Parathyroid adenoma (tissue), 2 donors: ENCODE measurements around the gene SUCLA2.

ENCODE experiments used
- H2AFZ ChIP-seq: fragments of 300-600 bp; sonication (generic); one replicate; pipeline ENCODE4 v1.7.0; 2017; ENCODE audit warnings: antibody characterized with exemption, mild to moderate bottlenecking
- H3K27ac ChIP-seq: fragments of 300-600 bp; sonication (generic); one replicate; pipeline ENCODE4 v1.7.0; 2017
- H3K27me3 ChIP-seq: fragments of 300-600 bp; sonication (generic); one replicate; pipeline ENCODE4 v1.7.0; 2017; ENCODE audit warnings: low read length; ENCODE audit not compliant: control insufficient read depth, insufficient read depth
- H3K36me3 ChIP-seq: fragments of 300-600 bp; sonication (generic); one replicate; pipeline ENCODE4 v1.7.0; 2017; ENCODE audit warnings: low read length; ENCODE audit not compliant: control insufficient read depth, insufficient read depth
- H3K4me1 ChIP-seq: fragments of 300-600 bp; sonication (generic); one replicate; pipeline ENCODE4 v1.7.0; 2017; ENCODE audit warnings: control low read depth
- H3K4me2 ChIP-seq: fragments of 300-600 bp; sonication (generic); one replicate; pipeline ENCODE4 v1.7.0; 2017; ENCODE audit warnings: low read length
- H3K4me3 ChIP-seq: fragments of 300-600 bp; sonication (generic); one replicate; pipeline ENCODE4 v1.7.0; 2017; ENCODE audit warnings: low read depth, low read length
- H3K79me2 ChIP-seq: fragments of 300-600 bp; sonication (generic); one replicate; pipeline ENCODE4 v1.7.0; 2017; ENCODE audit warnings: control low read depth
- H3K9ac ChIP-seq: fragments of 300-600 bp; sonication (generic); one replicate; pipeline ENCODE4 v1.7.0; 2017; ENCODE audit warnings: mild to moderate bottlenecking
- H3K9me3 ChIP-seq: fragments of 300-600 bp; sonication (generic); one replicate; pipeline ENCODE4 v1.7.0; 2017; ENCODE audit warnings: low read length; ENCODE audit not compliant: control insufficient read depth
- TF ChIP-seq, protein P1 (sequence below): fragments of 300-600 bp; sonication (generic); IDR thresholded peaks from one replicate; pipeline ENCODE4 v1.7.0; 2017; ENCODE audit warnings: antibody characterized with exemption, mild to moderate bottlenecking
- donor health status: primary hyperparathyroidism.

Gene SUCLA2

DNA sequence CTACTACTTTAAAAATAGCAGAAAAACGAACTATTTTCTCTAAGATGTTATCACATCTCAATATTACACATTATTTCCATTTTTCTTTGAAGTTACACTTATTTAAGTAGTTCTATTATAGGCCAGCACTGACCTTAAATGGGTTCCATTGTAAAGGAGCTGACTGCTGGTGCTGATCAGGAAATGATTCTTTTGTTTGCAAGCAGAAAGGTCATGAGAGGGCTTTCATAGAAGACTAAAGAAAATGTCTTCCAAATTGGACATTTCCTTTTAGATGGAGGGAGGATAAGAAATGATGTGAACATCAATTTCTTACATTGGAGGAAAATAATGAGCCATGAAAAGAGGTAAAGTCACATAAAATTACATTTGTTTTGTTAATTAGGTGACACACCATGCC, 96.2 kb downstream of the SUCLA2 start:
- Histone ChIP-seq H3K79me2 (no peaks in the 10 kb centered on the region), H3K4me3 (no peak overlapping the region), H3K9ac (no peak overlapping the region), H3K27me3 (no peaks in the 10 kb centered on the region), H3K36me3 (no peaks in the 10 kb centered on the region), H3K4me1 (no peaks in the 10 kb centered on the region), H3K27ac (no peak overlapping the region), H3K4me2 (no peak overlapping the region), H2AFZ (no peak overlapping the region), H3K9me3 (no peaks in the 10 kb centered on the region)
- TF ChIP-seq, protein P1, sequence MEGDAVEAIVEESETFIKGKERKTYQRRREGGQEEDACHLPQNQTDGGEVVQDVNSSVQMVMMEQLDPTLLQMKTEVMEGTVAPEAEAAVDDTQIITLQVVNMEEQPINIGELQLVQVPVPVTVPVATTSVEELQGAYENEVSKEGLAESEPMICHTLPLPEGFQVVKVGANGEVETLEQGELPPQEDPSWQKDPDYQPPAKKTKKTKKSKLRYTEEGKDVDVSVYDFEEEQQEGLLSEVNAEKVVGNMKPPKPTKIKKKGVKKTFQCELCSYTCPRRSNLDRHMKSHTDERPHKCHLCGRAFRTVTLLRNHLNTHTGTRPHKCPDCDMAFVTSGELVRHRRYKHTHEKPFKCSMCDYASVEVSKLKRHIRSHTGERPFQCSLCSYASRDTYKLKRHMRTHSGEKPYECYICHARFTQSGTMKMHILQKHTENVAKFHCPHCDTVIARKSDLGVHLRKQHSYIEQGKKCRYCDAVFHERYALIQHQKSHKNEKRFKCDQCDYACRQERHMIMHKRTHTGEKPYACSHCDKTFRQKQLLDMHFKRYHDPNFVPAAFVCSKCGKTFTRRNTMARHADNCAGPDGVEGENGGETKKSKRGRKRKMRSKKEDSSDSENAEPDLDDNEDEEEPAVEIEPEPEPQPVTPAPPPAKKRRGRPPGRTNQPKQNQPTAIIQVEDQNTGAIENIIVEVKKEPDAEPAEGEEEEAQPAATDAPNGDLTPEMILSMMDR: no peak

DNA sequence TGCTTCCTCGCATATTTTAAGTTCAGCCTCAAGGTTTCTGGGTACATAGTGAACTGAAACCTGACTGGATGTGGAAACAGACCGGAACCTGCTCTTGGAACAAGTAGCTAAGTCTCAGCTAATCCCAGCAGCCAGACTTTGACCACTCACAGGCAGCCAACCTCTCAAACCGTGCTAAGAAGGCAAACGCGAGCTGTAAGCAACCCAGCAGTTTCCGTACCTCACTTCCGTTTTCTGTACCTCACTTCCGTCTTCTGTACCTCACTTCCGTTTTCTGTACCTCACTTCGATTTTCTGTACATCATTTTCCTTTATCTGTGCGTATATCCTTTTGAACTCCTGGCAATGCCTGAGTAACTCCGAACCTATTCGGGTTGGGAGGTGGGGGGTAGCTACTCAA, 96.8 kb downstream of the SUCLA2 start:
- H2AFZ ChIP-seq: no peak overlapping the region
- H3K4me2 ChIP-seq: no peak overlapping the region
- H3K9me3 ChIP-seq: no peaks in the 10 kb centered on the region
- H3K4me1 ChIP-seq: no peaks in the 10 kb centered on the region
- H3K79me2 ChIP-seq: no peaks in the 10 kb centered on the region
- H3K27me3 ChIP-seq: no peaks in the 10 kb centered on the region
- TF ChIP-seq, protein P1: no peak
- no peaks in the 10 kb centered on the region for H3K36me3 ChIP-seq
- H3K9ac ChIP-seq: no peak overlapping the region
- no peak overlapping the region for H3K4me3 ChIP-seq
- H3K27ac ChIP-seq: no peak overlapping the region

DNA sequence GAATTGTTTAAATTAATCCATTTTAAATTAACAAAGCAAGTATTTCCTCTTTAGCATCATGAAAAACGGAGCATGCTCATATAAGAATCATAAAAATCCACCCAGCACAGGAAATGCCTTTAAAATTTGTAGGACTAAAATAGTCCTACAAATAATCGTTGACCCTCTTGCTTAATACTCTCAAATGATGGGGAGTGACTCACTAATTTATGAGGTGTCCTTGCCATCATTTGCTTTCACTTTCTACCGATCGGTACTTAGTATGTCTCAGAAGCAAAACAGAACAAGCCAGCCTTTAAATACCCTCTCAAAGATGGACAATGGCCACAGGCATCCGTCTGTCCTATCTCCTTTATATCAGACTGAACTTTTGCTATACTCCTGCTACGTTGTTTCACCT, 97.2 kb downstream of the SUCLA2 start:
- Histone ChIP-seq H3K4me2 (no peak overlapping the region), H3K9ac (no peak overlapping the region), H3K27me3 (no peaks in the 10 kb centered on the region), H3K4me1 (no peaks in the 10 kb centered on the region), H3K27ac (no peak overlapping the region), H3K36me3 (no peaks in the 10 kb centered on the region), H2AFZ (no peak overlapping the region), H3K79me2 (no peaks in the 10 kb centered on the region), H3K4me3 (no peak overlapping the region), H3K9me3 (no peaks in the 10 kb centered on the region)
- TF ChIP-seq, protein P1: no peak

DNA sequence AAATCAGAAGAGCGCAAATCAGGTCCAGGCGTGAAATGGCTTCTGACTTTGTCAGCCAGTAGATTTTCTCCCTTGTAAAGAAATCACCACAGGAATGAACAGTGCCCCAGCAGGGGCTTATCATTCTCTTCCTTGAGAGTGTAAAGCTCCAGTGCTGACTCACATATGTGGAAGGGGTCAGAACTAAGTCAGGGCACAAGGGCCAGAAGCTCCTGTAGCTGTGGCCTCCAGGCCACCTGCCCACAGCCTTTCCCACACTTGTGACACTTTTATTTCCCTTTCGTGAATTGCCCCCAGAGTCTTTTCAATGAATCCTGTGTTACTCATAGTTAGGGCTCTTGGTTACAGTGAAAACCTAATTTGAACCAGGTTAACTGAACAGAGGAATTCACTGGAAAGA, 99.6 kb downstream of the SUCLA2 start:
- TF ChIP-seq, protein P1: no peak
- Histone ChIP-seq H3K4me2 (no peak overlapping the region), H2AFZ (no peak overlapping the region), H3K27ac (no peak overlapping the region), H3K4me1 (no peaks in the 10 kb centered on the region), H3K9ac (no peak overlapping the region), H3K4me3 (no peak overlapping the region), H3K27me3 (no peaks in the 10 kb centered on the region), H3K9me3 (no peaks in the 10 kb centered on the region), H3K36me3 (no peaks in the 10 kb centered on the region), H3K79me2 (no peaks in the 10 kb centered on the region)

DNA sequence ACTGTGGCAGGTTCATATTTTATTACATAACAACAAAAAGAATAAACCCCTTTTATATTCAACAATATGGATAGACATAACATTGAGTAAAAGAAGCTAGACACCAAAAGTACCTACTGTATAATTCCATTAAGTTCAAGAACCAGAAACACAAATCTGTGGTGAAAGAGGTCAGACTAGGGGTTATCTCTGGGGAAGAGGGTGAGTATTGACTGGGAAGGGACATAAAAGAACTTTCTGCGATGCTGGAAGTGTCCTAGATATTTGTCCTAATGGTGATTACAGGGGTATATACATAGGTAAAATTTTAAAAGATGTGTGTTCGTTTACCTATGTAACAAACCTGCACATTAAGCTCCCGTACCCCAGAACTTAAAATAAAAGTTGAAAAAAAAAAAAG, 103.0 kb downstream of the SUCLA2 start:
- H3K9me3 ChIP-seq: no peaks in the 10 kb centered on the region
- H3K36me3 ChIP-seq: no peaks in the 10 kb centered on the region
- H3K27ac ChIP-seq: no peak overlapping the region
- H3K4me2 ChIP-seq: no peak overlapping the region
- H3K79me2 ChIP-seq: no peaks in the 10 kb centered on the region
- peaks cover 5% of the 10 kb centered on the region for H3K4me1 ChIP-seq
- no peak overlapping the region for H2AFZ ChIP-seq
- no peaks in the 10 kb centered on the region for H3K27me3 ChIP-seq
- H3K9ac ChIP-seq: no peak overlapping the region
- TF ChIP-seq, protein P1: no peak
- no peak overlapping the region for H3K4me3 ChIP-seq
